ENCODE results near the gene FAN1. TPM values are rescaled to one million over a fixed set of nuclear protein-coding genes. Genes with fewer than 3 reads are reported as not detected.

The FAN1 gene
- total and polyA plus RNA-seq, 2 donors (not counting 1 experiment from before 2014, with no cell fraction given), result 10.6 to 21.3 TPM

DNA sequence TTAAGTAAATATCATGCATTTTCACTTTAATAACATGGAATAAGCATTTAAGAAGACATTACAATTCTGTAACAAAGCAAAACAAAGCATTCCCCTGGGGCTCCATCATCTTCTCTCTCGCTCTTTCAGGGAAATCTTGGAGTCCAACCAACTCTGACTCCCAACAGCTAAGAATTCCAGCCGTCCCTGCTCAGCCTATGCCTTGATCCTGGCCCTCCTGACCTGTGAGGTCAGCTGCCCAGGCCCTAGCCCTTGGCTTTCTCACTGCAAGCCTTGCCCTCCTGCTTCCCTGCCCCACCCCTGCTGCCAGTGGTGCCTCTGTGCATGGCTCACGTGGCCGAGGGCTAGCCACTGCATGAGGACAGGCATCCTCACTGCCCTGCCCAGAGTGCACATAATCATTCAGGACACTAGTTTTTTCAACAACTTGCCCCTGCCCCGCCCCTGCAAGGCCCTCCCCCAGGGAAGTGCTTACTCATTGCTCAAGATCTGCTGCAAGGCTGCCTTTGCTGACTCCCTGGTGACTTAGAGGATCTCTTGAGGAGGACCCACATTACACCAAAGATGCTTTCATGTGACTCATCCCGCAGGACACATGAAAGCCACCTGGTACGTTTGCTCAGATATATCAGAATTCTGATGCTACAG lies 50.1 kb downstream of the FAN1 start:
- Histone ChIP-seq H3K9ac (ENCODE audit: low read length) (no peak overlapping the region), H3K27me3 (replicated peaks in 1 of 4; ENCODE audit: control extremely low read depth in 1 of 4, control insufficient read depth in 3 of 4, insufficient read depth in 4 of 4, low read length in 3 of 4) (no peaks in the 10 kb centered on the region), H2AFZ (ENCODE audit: insufficient read depth, low read depth, low read length, poor library complexity, severe bottlenecking) (no peak overlapping the region), H3K9me3 (ENCODE audit: control extremely low read depth in 1 of 3, control insufficient read depth in 2 of 3, insufficient read depth in 1 of 3, low read length in 2 of 3) (no peaks in the 10 kb centered on the region), H3K79me2 (ENCODE audit: control insufficient read depth, insufficient read depth, low read length) (no peaks in the 10 kb centered on the region), H3K4me1 (ENCODE audit: control insufficient read depth in 2 of 2, insufficient read depth in 2 of 2, low read length in 2 of 2) (no peaks in the 10 kb centered on the region), H4K20me1 (ENCODE audit: control insufficient read depth, insufficient read depth, low read length, poor library complexity, severe bottlenecking) (peaks cover 44% of the 10 kb centered on the region), H3K4me3 (ENCODE audit: control extremely low read depth in 1 of 5, extremely low read depth in 1 of 5, insufficient read depth in 1 of 5, low read depth in 2 of 5, low read length in 4 of 5) (no peak overlapping the region), H3K36me3 (replicated peaks in 1 of 2; ENCODE audit: control extremely low read depth in 1 of 2, control insufficient read depth in 1 of 2, extremely low read depth in 1 of 2, insufficient read depth in 2 of 2, low read length in 1 of 2) (peaks cover 12 to 91% of the 10 kb centered on the region in 2 experiments), H3K4me2 (replicated peaks; ENCODE audit: low read depth, low read length, poor library complexity, severe bottlenecking) (no peak overlapping the region), H3K27ac (ENCODE audit: low read length in 2 of 2) (no peak overlapping the region)
- Mint-ChIP-seq H3K9me3 (ENCODE audit: insufficient read depth) (no peaks in the 10 kb centered on the region), H3K27me3 (no peaks in the 10 kb centered on the region), H3K4me3 (no peak overlapping the region), H3K4me1 (no peaks in the 10 kb centered on the region), H3K27ac (peak overlapping the region; percentile 50)
- CTCF ChIA-PET, result interaction anchor here (1.3 to 1.9 kb wide), 2 partner anchors 15 to 175 kb away, joined by 4 to 6 read pairs; no protein-coding TSS in a partner anchor
- intact Hi-C loops (cut with micrococcal nuclease), result no loop called here
- no peak for DNase-seq
- no peak for ATAC-seq (ENCODE audit: low read depth)
- POLR2A ChIA-PET, result no interaction called here
- 97% methylated on average over 6 of the region's 7 CpGs for WGBS (ENCODE audit: insufficient coverage)
- TF ChIP-seq, protein P1, sequence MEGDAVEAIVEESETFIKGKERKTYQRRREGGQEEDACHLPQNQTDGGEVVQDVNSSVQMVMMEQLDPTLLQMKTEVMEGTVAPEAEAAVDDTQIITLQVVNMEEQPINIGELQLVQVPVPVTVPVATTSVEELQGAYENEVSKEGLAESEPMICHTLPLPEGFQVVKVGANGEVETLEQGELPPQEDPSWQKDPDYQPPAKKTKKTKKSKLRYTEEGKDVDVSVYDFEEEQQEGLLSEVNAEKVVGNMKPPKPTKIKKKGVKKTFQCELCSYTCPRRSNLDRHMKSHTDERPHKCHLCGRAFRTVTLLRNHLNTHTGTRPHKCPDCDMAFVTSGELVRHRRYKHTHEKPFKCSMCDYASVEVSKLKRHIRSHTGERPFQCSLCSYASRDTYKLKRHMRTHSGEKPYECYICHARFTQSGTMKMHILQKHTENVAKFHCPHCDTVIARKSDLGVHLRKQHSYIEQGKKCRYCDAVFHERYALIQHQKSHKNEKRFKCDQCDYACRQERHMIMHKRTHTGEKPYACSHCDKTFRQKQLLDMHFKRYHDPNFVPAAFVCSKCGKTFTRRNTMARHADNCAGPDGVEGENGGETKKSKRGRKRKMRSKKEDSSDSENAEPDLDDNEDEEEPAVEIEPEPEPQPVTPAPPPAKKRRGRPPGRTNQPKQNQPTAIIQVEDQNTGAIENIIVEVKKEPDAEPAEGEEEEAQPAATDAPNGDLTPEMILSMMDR (IDR thresholded peaks at IDR 0.05), result no peak
- no peak for TF ChIP-seq EZH2 (IDR thresholded peaks at IDR 0.05; ENCODE audit: borderline replicate concordance, insufficient read depth, low read depth, low read length, poor library complexity, severe bottlenecking)

DNA sequence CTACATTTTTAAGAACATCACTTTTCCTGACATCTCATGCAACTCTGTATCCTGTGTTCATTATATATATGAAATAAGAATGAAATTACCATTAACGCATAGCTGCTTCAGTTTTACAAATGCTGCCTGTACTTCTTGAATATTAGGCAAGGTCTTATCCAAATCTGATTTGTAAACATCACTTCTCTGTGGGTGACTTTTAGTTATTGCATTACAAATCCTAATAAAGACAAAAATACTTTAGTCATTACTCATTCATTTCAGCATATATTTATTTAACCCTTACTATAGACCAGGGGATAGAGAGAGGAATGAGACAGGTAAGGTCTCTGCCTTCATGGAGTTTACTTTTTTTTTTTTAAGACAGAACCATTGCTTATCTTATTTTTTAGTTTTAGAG lies 51.0 kb downstream of the FAN1 start:
- H3K79me2 ChIP-seq (ENCODE audit: control insufficient read depth, insufficient read depth, low read length), result no peaks in the 10 kb centered on the region
- Mint-ChIP-seq H3K4me3 (no peak overlapping the region), H3K4me1 (no peaks in the 10 kb centered on the region), H3K27me3 (no peaks in the 10 kb centered on the region), H3K27ac (no peak overlapping the region), H3K9me3 (ENCODE audit: insufficient read depth) (no peaks in the 10 kb centered on the region)
- DNase-seq (no peak), ATAC-seq (ENCODE audit: low read depth) (no peak)
- H3K27ac ChIP-seq (ENCODE audit: low read length in 2 of 2), result no peak overlapping the region
- no peak overlapping the region for H3K4me2 ChIP-seq (replicated peaks; ENCODE audit: low read depth, low read length, poor library complexity, severe bottlenecking)
- peaks cover 13 to 91% of the 10 kb centered on the region in 2 experiments for H3K36me3 ChIP-seq (replicated peaks in 1 of 2; ENCODE audit: control extremely low read depth in 1 of 2, control insufficient read depth in 1 of 2, extremely low read depth in 1 of 2, insufficient read depth in 2 of 2, low read length in 1 of 2)
- POLR2A ChIA-PET, result no interaction called here
- WGBS (ENCODE audit: insufficient coverage), result no CpG with 5 or more reads among the region's 1 CpG
- CTCF ChIA-PET, result interaction anchor here (1.9 kb wide), 1 partner anchor 174 kb away, joined by 6 read pairs; no protein-coding TSS in a partner anchor
- no peaks in the 10 kb centered on the region for H3K9me3 ChIP-seq (ENCODE audit: control extremely low read depth in 1 of 3, control insufficient read depth in 2 of 3, insufficient read depth in 1 of 3, low read length in 2 of 3)
- H4K20me1 ChIP-seq (ENCODE audit: control insufficient read depth, insufficient read depth, low read length, poor library complexity, severe bottlenecking), result peaks cover 52% of the 10 kb centered on the region
- H3K9ac ChIP-seq (ENCODE audit: low read length), result no peak overlapping the region
- no peaks in the 10 kb centered on the region for H3K4me1 ChIP-seq (ENCODE audit: control insufficient read depth in 2 of 2, insufficient read depth in 2 of 2, low read length in 2 of 2)
- no peak overlapping the region for H2AFZ ChIP-seq (ENCODE audit: insufficient read depth, low read depth, low read length, poor library complexity, severe bottlenecking)
- no peaks in the 10 kb centered on the region for H3K27me3 ChIP-seq (replicated peaks in 1 of 4; ENCODE audit: control extremely low read depth in 1 of 4, control insufficient read depth in 3 of 4, insufficient read depth in 4 of 4, low read length in 3 of 4)
- TF ChIP-seq EZH2 (IDR thresholded peaks at IDR 0.05; ENCODE audit: borderline replicate concordance, insufficient read depth, low read depth, low read length, poor library complexity, severe bottlenecking), result no peak
- TF ChIP-seq, protein P1 (IDR thresholded peaks at IDR 0.05), result no peak
- intact Hi-C loops (cut with micrococcal nuclease), result no loop called here
- no peak overlapping the region for H3K4me3 ChIP-seq (ENCODE audit: control extremely low read depth in 1 of 5, extremely low read depth in 1 of 5, insufficient read depth in 1 of 5, low read depth in 2 of 5, low read length in 4 of 5)

Measured in B cell (primary cell).